Measurements from ENCODE around the gene GFOD2.

Gene GFOD2

DNA sequence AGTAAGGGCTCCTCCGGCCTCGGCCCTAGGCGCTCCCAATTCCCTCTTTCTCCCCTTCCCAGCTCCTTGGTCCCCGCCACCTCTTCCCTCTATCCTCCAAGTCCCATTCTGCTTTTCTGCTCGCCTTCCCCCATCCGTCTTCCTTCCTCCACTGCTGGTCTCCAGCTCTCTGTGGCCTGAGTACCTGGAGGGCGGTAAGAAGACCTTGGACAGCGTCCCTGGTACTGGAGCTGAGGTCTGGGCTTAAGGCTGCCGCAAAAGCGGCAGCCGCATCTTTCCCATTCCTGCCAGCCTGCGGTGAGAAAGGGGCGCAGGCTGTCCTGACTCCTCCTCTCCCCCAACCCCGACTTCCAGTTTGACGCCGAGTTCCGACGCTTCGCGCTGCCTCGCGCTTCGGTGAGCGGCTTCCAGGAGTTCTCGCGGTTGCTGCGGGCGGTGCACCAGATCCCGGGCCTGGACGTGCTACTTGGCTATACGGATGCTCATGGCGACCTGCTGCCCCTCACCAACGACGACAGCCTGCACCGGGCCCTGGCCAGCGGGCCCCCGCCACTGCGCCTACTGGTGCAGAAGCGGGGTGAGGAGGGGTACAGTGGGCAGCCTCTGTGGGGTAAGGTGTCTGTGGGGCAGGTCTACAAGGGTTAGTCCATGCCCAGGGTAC lies 57.9 kb downstream of the GFOD2 start:
- peak overlapping the region; percentile 64 for H3K9ac ChIP-seq (ENCODE audit: low read length)
- peak overlapping the region; percentile 99 for H3K4me3 ChIP-seq (ENCODE audit: low read length)
- peaks cover 19% of the 10 kb centered on the region for H3K36me3 ChIP-seq (replicated peaks; ENCODE audit: low read depth, low read length)
- H3K9me3 ChIP-seq (ENCODE audit: insufficient read depth, low read length), result no peaks in the 10 kb centered on the region
- H3K4me2 ChIP-seq (ENCODE audit: low read length), result peak overlapping the region; percentile 84
- H4K20me1 ChIP-seq (ENCODE audit: insufficient read depth, low read length), result no peaks in the 10 kb centered on the region
- H3K27ac ChIP-seq (ENCODE audit: low read length), result peak overlapping the region; percentile 26; the same call in 1 of the 2 replicates
- TF ChIP-seq EZH2phosphoT487 (IDR thresholded peaks at IDR 0.05; ENCODE audit: low read depth), result no peak
- TF ChIP-seq, protein P1, sequence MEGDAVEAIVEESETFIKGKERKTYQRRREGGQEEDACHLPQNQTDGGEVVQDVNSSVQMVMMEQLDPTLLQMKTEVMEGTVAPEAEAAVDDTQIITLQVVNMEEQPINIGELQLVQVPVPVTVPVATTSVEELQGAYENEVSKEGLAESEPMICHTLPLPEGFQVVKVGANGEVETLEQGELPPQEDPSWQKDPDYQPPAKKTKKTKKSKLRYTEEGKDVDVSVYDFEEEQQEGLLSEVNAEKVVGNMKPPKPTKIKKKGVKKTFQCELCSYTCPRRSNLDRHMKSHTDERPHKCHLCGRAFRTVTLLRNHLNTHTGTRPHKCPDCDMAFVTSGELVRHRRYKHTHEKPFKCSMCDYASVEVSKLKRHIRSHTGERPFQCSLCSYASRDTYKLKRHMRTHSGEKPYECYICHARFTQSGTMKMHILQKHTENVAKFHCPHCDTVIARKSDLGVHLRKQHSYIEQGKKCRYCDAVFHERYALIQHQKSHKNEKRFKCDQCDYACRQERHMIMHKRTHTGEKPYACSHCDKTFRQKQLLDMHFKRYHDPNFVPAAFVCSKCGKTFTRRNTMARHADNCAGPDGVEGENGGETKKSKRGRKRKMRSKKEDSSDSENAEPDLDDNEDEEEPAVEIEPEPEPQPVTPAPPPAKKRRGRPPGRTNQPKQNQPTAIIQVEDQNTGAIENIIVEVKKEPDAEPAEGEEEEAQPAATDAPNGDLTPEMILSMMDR (IDR thresholded peaks at IDR 0.05; ENCODE audit: low read depth, low read length), result no peak
- peaks cover 19% of the 10 kb centered on the region for H3K4me1 ChIP-seq (ENCODE audit: low read length)
- H3K27me3 ChIP-seq (ENCODE audit: low read depth, low read length), result no peaks in the 10 kb centered on the region
- no peak overlapping the region for H2AFZ ChIP-seq (ENCODE audit: low read depth, low read length)
- peaks cover 19% of the 10 kb centered on the region for H3K79me2 ChIP-seq (ENCODE audit: low read length)

DNA sequence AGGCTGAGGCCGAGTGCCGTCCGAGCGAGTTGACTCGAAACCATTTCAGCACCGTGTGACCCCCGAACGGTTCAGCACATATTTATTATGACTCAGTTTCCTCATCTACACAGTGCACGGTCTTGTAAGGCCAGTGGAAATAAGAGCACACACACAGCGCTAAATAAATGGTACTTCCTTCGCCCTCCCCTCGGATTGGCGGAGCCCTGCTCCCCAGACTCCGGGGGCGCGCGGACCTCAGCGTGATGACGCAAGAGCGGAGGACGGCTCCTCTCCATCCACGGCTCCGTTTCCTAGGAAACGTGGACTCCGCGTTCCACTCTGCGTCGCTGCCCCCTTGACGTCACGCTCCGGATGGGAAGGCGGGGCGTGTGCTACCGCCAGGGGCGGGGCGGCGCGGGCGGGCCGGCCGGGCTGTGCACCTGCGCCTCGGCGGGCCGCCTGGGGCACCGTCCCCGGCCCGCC lies 58.5 kb downstream of the GFOD2 start, which contains the start of gene PARD6A:
Gene PARD6A (plus strand): TSS at position 397 of the 465 bp plus-strand sequence. CDS start 79 bp downstream, outside the sequence.
- TF ChIP-seq, protein P1 (IDR thresholded peaks at IDR 0.05; ENCODE audit: low read depth, low read length), result no peak
- TF ChIP-seq EZH2phosphoT487 (IDR thresholded peaks at IDR 0.05; ENCODE audit: low read depth), result no peak
- no peaks in the 10 kb centered on the region for H4K20me1 ChIP-seq (ENCODE audit: insufficient read depth, low read length)
- H3K27ac ChIP-seq (ENCODE audit: low read length), result peak within 1 kb of the TSS; percentile 89
- H3K4me2 ChIP-seq (ENCODE audit: low read length), result peak within 1 kb of the TSS; percentile 93
- peak within 1 kb of the TSS; percentile 99 for H3K9ac ChIP-seq (ENCODE audit: low read length)
- H3K27me3 ChIP-seq (ENCODE audit: low read depth, low read length), result no peaks in the 10 kb centered on the region
- peak within 1 kb of the TSS; percentile 90 for H2AFZ ChIP-seq (ENCODE audit: low read depth, low read length)
- H3K4me1 ChIP-seq (ENCODE audit: low read length), result peaks cover 14% of the 10 kb centered on the region
- peak within 1 kb of the TSS; percentile 99 for H3K4me3 ChIP-seq (ENCODE audit: low read length)
- H3K36me3 ChIP-seq (replicated peaks; ENCODE audit: low read depth, low read length), result peaks cover 21% of the 10 kb centered on the region
- H3K79me2 ChIP-seq (ENCODE audit: low read length), result peaks cover 19% of the 10 kb centered on the region
- H3K9me3 ChIP-seq (ENCODE audit: insufficient read depth, low read length), result no peaks in the 10 kb centered on the region

DNA sequence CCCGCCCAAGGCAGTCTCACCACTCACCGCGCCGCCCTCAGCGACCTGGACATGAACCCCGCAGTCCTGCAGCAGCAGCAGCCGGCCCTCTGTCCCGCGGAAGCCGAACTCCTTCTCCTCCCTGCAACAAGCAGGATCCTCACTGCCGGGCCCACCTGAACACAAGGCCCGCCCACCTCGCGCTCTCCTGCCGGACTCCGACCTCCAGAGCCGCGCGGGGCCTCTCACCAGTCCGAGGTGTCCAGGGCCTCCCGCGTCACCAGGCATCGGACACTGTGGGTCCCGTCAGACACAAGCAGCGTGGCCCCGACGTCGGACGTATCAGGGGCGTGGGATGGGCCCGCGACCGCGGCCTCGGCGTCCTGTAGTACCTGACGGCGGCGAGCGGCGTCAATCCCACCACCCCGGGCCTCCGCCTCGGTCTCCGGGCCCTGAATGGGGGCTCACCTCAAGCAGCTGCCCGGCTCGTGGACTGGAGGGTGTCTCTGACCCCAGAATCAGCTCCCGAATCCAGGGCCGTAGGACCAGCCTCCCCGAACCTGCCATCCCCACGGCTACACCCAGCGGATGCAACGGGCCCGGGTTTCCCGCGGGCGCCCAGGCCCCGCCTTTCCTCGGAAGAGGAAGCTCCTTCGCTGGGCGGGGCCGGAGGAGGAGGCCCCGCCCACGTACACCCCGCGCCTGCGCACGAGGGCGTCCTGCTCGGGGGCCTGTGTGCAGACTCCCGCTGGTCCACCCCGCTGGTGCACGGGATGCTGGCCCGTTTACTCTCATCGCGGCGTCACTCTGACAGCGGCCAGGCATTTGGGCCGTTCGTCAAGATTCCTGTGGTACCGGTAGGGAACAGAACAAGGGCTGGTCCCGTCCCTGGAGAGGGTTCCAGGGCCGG lies 59.2 kb downstream of the GFOD2 start, which contains the start of gene ACD:
Gene ACD (minus strand): TSS at position 586 of the 889 bp plus-strand sequence. CDS start 40 bp downstream, at position 546.
- Histone ChIP-seq H3K4me3 (ENCODE audit: low read length) (peak within 1 kb of the TSS; percentile 99), H4K20me1 (ENCODE audit: insufficient read depth, low read length) (no peaks in the 10 kb centered on the region), H3K27me3 (ENCODE audit: low read depth, low read length) (no peaks in the 10 kb centered on the region), H3K4me1 (ENCODE audit: low read length) (peaks cover 13% of the 10 kb centered on the region), H3K27ac (ENCODE audit: low read length) (peak within 1 kb of the TSS; percentile 89), H3K36me3 (replicated peaks; ENCODE audit: low read depth, low read length) (peaks cover 21% of the 10 kb centered on the region), H3K9ac (ENCODE audit: low read length) (peak within 1 kb of the TSS; percentile 99), H3K9me3 (ENCODE audit: insufficient read depth, low read length) (no peaks in the 10 kb centered on the region), H3K79me2 (ENCODE audit: low read length) (peaks cover 19% of the 10 kb centered on the region), H2AFZ (ENCODE audit: low read depth, low read length) (peak within 1 kb of the TSS; percentile 90), H3K4me2 (ENCODE audit: low read length) (peak within 1 kb of the TSS; percentile 93)
- TF ChIP-seq EZH2phosphoT487 (IDR thresholded peaks at IDR 0.05; ENCODE audit: low read depth), result no peak

DNA sequence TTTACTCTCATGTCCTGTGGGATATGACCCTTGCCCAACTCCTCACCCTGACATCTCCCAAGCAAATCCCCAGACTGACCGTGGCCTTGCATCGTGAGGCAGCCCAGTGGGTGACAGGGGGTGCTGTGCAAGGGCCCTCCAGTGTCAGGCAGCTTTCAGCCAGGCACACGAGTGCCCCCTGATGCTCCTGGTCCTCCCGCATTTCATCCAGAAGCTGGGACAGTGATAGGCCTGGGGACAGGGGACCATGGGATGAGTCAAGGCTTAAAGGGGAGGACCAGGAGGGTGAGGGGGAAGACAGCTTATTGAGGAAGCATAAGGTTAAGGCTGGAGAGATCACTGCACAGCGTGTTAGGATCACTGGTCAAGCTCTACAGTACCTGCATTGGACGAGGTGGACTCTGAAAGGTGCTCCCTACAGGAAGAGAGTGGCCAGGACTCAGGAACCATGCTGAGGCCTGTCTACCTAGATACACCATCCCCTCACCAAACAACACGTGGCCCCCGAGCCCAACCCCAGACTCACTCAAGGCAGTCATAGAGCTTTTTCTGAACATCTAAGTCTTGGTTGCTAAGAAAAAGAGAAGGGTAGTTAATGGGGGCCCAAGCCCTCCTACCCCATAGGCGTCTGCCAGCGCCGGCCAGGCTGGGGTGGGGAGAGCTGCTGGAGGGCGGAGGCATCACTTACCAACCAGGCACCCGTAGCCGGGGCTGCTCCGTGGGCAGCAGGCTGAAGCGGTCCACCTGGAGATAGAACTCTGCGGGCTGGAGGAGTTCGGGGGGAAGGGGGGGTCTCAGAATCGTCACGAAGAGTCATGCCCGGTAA lies 60.1 kb downstream of the GFOD2 start:
- peaks cover 19% of the 10 kb centered on the region for H3K79me2 ChIP-seq (ENCODE audit: low read length)
- no peaks in the 10 kb centered on the region for H3K27me3 ChIP-seq (ENCODE audit: low read depth, low read length)
- H2AFZ ChIP-seq (ENCODE audit: low read depth, low read length), result no peak overlapping the region
- no peak overlapping the region for H3K27ac ChIP-seq (ENCODE audit: low read length)
- H3K9me3 ChIP-seq (ENCODE audit: insufficient read depth, low read length), result no peaks in the 10 kb centered on the region
- H3K4me1 ChIP-seq (ENCODE audit: low read length), result peaks cover 13% of the 10 kb centered on the region
- no peaks in the 10 kb centered on the region for H4K20me1 ChIP-seq (ENCODE audit: insufficient read depth, low read length)
- peak overlapping the region; percentile 93 for H3K4me2 ChIP-seq (ENCODE audit: low read length)
- peak overlapping the region; percentile 99 for H3K4me3 ChIP-seq (ENCODE audit: low read length)
- TF ChIP-seq, protein P1 (IDR thresholded peaks at IDR 0.05; ENCODE audit: low read depth, low read length), result no peak
- no peak for TF ChIP-seq EZH2phosphoT487 (IDR thresholded peaks at IDR 0.05; ENCODE audit: low read depth)
- peak overlapping the region; percentile 99 for H3K9ac ChIP-seq (ENCODE audit: low read length)
- peaks cover 21% of the 10 kb centered on the region for H3K36me3 ChIP-seq (replicated peaks; ENCODE audit: low read depth, low read length)

All from OCI-LY3 (cell line).